ENCODE results near the gene ACP3.

ACP3 gene

GRCh38 chr3:132283916-132284405 lies 33.2 kb upstream of the ACP3 start:
- H3K27ac ChIP-seq = peak overlapping the region; percentile 75
- TF ChIP-seq CTCF (conservative IDR thresholded peaks at IDR 0.05) = no peak

DNA sequence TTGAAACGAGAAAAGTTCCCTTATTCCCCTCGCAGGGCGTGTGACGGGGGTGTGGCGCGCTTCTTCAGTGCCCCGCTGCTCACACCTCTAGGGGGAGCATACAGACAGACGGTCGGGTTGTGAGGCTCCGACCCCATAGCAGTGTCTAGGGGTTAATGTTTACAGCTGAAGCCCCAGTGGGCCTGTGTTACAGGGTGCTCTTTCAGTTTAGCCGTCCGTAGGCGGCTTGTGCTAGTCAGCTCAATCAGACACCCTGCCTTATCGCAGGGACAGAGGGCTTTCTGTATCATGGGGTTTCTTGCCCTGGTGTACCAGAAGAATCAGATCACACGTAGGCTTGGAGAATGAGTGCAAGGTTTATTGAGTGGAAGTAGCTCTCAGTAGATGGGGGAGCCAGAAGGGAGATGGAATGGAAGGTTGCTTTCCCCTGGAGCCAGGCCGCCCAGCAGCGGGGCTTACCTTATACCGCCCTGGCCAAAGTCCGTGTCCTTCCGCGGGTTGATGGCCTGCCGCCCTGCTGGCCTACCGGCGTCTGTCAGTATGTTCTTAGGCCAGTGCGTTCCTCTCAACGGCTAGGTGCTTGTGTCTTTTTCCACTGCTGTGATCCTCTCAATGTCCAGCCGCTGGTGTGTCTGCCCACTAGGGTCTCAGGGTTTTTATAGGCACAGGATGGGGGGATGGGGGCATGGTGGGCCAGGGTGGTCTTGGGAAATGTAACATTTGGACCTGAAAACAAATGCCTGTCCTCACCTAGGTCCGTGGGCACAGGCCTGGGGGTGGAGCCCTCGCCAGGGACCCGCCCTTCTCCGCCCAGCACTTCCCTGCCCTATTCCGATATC lies 32.2 kb upstream of the ACP3 start:
- H3K27ac ChIP-seq = peak overlapping the region; percentile 75

GRCh38 chr3:132285620-132285945 lies 31.6 kb upstream of the ACP3 start:
- H3K27ac ChIP-seq = peak overlapping the region; percentile 75
- no peak for TF ChIP-seq CTCF (conservative IDR thresholded peaks at IDR 0.05)

More for the DNA sequence above, 32.2 kb upstream of the ACP3 start:
- TF ChIP-seq CTCF (conservative IDR thresholded peaks at IDR 0.05) = no peak

- TF ChIP-seq CTCF (conservative IDR thresholded peaks at IDR 0.05) = no peak
- H3K27ac ChIP-seq = peak overlapping the region; percentile 75
These were observed 31.2 kb upstream of the ACP3 start for GRCh38 chr3:132286035-132286434.

DNA sequence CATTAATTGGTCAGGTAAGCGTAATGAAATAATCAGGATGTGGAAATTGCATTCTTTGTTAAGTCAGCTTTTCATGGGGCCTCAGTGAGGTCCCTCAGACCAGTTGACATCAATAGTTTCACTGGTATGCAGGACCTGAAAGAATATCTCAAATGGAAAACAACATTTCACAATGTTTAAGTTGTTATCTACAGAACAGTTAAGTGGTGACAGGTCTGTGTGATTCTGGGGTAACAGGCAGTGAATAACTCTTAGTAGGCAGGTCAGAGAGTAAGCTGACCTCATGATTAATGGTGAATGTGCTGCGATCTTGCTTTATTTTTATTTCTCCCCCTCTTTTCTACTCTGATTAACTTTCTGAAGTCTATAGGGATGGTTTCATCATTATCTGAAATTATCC lies 28.9 kb upstream of the ACP3 start:
- H3K27ac ChIP-seq = no peak overlapping the region

GRCh38 chr3:132289316-132289715 lies 27.9 kb upstream of the ACP3 start:
- no peak for TF ChIP-seq CTCF (conservative IDR thresholded peaks at IDR 0.05)
- no peak overlapping the region for H3K27ac ChIP-seq

More for the DNA sequence above, 28.9 kb upstream of the ACP3 start:
- TF ChIP-seq CTCF (conservative IDR thresholded peaks at IDR 0.05) = no peak

GRCh38 chr3:132290833-132291232 lies 26.4 kb upstream of the ACP3 start:
- H3K27ac ChIP-seq = no peak overlapping the region
- TF ChIP-seq CTCF (conservative IDR thresholded peaks at IDR 0.05) = no peak

All from VCaP (cell line).